Measurements from ENCODE around the gene ZFPM1.

Gene ZFPM1

GRCh38 chr16:88440111-88440510 is 13.0 kb upstream of the ZFPM1 start:
- TF ChIP-seq ZFX (IDR thresholded peaks at IDR 0.05) (no peak), CTCF (conservative IDR thresholded peaks at IDR 0.05) (no peak)
- H3K27ac ChIP-seq: no peak overlapping the region

- TF ChIP-seq CTCF (conservative IDR thresholded peaks at IDR 0.05): no peak
- TF ChIP-seq ZFX (IDR thresholded peaks at IDR 0.05): no peak
- no peak overlapping the region for H3K27ac ChIP-seq
Measured at GRCh38 chr16:88440686-88441405, 12.2 kb upstream of the ZFPM1 start.

GRCh38 chr16:88441460-88441859 is 11.6 kb upstream of the ZFPM1 start:
- no peak for TF ChIP-seq ZFX (IDR thresholded peaks at IDR 0.05)
- no peak for TF ChIP-seq CTCF (conservative IDR thresholded peaks at IDR 0.05)
- H3K27ac ChIP-seq: no peak overlapping the region

GRCh38 chr16:88442383-88442726 is 10.7 kb upstream of the ZFPM1 start:
- TF ChIP-seq CTCF (conservative IDR thresholded peaks at IDR 0.05): no peak
- TF ChIP-seq ZFX (IDR thresholded peaks at IDR 0.05): no peak
- H3K27ac ChIP-seq: no peak overlapping the region

- no peak overlapping the region for H3K27ac ChIP-seq
- no peak for TF ChIP-seq ZFX (IDR thresholded peaks at IDR 0.05)
- TF ChIP-seq CTCF (conservative IDR thresholded peaks at IDR 0.05): peak; percentile 93
Measured at GRCh38 chr16:88442727-88443576, 10.1 kb upstream of the ZFPM1 start.

- H3K27ac ChIP-seq: no peak overlapping the region
- TF ChIP-seq CTCF (conservative IDR thresholded peaks at IDR 0.05) (no peak), ZFX (IDR thresholded peaks at IDR 0.05) (no peak)
Measured at GRCh38 chr16:88444826-88445582, 8.1 kb upstream of the ZFPM1 start.

DNA sequence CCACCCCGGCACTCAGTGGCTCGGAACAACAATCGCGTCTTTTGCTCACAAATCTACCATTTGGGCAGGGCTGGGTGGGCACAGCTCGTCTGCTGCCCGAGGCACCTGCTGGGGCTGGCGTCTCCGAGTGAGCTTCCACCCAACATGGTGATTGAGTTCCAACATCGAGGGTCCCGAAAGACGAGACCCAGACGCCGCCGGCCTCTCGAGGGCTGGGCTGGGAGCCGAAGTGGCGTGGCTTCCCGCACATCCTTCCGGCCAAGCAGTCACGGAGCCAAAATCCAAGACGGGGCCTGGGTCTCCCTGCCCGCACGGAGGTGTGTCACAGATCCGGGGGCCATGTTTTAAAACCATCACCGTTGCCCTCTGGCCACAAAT is 7.5 kb upstream of the ZFPM1 start:
- no peak overlapping the region for H3K27ac ChIP-seq
- TF ChIP-seq CTCF (conservative IDR thresholded peaks at IDR 0.05) (no peak), ZFX (IDR thresholded peaks at IDR 0.05) (no peak)
